Stimulated activated CD4-positive, alpha-beta T cell treated with anti-CD3 and anti-CD28 coated beads, Interleukin-1b, Interleukin-23, amount 100 ng/mL, for 4 hours (primary cell): ENCODE data around the gene FUT8.
"Not testable (repeated sequence)": the region's sequence is repeated elsewhere in the genome, so short reads cannot be mapped to it uniquely, and the experiment has no call there.

Experiments
- DNase-seq, 2 donors: peaks; one replicate each; pipeline ENCODE4 v3.0.0-alpha.2; 2020; ENCODE audit warnings: low read depth in 2 of 2

Gene FUT8

DNA sequence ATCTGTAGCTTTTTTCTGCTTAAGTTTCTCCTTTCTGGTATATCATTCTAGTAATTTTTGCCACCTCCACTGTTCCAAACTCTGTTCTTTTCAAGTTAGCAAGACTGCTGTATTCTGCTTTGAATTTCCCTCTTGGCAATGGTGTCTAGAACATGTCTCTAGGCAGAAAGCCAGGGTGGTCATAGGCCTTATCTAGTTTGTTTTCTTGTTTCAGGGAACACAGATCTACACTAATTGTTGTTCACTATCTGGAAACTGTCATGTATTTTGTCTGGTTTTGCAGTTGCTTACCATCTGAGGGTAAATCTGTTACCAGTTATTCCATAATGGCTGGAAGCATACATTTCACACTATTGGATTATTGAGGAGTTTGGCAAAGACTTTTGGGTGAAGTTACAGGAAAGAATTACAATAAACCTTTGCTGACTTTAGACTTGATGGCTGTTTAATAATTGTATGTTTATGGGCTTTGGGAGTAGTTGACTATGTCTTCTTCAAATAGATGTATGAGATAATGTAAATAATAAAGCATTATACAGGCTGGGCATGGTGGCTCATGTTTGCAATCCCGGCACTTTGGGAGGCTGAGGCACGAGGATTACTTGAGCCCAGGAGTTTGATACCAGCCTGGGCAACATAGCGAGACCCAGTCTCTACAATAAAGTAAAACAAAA is 41.4 kb downstream of the FUT8 start:
- no peak for DNase-seq

DNA sequence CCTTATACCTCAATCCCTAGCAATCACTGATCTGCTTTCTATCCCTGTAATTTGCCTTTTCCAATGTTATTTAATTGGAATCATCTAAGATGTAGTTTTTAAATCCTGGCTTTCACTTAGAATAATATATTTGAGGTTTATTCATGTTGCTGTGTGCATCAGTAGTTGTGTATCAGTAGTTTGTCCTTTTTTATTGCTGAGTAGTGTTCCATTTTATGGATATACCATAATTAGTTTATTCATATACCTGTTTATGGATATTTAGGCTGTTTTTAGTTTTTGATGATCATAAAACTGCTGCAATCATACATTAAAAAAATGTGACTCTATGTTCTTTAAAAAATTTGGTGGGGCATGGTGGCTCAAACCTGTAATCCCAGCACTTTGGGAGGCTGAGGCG is 43.7 kb downstream of the FUT8 start:
- DNase-seq: no peak

- DNase-seq: no peak
Observed at GRCh38 chr14:65461730-65462129, 49.2 kb downstream of the FUT8 start.

DNA sequence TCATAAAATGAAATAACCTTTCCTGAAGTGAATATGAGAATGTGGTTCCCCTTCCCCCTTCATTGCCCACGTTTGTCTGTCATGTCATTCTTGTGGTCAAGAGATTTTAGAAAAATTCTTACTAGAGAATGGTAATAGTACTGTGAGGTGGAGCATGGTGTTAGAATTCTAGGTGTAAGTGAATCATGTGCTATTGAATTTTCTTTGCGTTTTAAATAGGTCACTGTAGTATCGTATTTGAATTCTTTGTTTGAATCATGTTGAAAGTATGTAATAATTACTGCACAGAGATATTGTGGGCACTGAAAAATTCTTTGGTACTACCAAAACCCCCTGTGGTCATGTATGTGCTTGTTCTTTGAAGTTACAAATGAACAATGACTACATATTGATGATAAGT is 49.9 kb downstream of the FUT8 start:
- no peak for DNase-seq

DNA sequence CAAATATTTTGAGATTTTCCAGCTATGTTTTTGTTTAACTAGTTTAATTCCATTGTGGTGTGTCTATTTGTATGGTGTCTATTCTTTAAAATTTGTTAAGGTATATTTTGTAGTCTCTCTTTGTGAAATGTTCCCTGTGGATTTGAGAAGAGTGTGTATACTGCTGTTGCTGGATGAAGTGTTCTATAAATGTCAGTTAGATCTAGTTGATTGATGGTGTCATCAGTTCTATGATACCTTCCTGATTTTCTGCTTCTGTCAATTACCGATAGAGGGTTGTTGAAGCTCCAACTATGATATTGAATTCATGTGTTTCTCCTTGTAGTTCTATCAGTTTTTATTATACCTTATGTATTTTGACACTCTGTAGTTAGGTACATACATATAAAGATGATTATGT is 53.1 kb downstream of the FUT8 start:
- DNase-seq: no peak

GRCh38 chr14:65467926-65468325 is 55.4 kb downstream of the FUT8 start:
- not testable (repeated sequence) for DNase-seq

GRCh38 chr14:65469903-65470302 is 57.4 kb downstream of the FUT8 start:
- no peak for DNase-seq

GRCh38 chr14:65470404-65470880 is 57.9 kb downstream of the FUT8 start:
- no peak for DNase-seq

DNA sequence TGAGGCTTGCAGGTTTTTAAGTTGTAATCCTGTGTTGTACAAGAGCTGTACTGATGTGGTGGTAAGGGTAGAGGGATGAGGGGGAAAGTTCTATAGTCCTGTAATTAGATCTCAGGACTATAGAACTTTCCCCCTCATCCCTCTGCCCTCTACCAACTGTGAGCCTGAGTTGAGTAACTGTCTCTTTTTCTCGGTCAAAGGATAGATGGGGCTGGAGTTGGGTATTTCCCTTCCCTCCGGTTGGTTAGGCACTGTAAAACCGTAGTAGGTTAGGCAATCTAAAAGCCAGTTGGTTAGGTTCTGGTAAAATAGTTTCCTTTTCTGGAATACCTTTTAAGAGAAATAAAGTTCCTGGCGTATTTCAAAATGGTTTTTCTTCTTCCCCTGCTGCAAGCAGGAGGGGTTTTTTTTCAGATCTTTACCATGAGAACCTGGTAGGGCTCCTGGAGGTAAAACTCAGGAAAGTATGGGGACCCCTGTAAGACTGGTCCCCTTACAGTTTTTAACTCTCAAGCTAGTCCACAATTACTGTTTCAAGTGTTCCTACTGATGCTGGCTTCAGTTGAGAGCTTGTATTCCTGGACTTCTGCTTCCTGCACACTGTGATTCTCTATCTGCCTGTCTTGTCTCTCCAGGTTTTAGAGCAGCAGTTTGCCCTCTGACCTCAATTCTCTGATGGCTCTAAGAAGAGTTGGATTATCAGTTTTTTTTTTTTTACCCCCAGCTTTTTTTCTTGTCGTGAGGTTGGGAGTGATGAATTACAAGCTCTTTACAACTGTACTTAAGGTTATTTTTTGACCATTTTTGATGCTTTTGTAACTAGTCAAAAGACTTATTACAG is 58.7 kb downstream of the FUT8 start:
- no peak for DNase-seq

DNA sequence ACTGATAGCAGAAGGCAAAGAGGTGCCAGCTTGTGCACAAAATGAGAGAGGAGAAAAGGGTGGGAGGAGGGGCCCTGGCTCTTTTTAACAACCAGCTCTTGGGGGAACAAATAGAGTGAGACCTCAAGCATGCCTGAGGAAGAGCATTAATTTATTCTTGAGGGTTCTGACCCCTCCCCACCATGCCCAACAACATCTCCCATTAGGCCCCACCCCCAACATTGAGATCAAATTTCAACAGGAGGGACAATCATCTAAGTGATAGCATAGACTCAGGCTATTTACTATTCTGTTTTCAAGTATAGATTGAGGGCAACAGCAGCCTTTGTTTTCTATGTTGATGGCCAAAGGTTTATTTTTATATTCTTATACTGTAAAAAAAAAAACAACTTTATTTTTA is 59.7 kb downstream of the FUT8 start:
- DNase-seq: no peak

GRCh38 chr14:65476273-65476941 is 63.9 kb downstream of the FUT8 start:
- no peak for DNase-seq

- no peak for DNase-seq
Observed at GRCh38 chr14:65476942-65477318, 64.4 kb downstream of the FUT8 start.

DNA sequence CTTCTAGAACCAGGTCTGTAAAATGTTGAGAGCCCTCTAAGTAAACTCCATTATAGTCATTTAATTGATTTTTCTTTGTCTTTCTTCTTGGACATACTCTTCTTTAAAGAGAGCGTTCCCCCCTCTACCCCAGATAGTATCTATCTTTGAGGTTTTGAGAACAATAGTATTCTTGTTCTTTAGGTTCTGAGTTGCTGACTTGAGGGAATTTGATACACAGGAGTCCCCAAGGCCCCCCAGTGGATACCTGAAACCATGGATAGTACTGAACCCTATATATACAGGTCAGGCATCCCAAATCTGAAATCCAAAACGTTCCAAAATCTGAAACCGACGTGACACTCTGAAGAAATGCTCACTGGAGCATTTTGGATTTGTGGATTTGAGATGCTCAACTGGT is 65.5 kb downstream of the FUT8 start:
- no peak for DNase-seq

DNA sequence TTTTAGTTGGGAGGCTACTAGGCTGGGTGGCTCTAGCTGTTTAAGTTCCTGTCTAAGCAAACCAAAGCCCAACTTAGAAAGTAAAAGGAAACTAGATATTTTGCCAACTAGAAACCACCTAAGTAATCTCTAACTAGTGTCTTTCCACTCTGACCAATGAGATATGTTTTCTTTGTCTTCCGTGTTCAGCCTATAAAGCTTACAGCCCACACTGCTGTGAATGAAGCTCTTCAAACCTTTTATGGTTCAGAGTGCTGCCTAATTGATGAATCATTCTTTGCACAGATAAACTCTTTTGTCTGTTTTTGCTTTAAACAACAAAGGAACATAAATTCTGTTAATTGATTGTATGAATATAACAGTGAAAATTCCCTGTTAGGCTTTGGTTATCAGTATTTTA is 66.1 kb downstream of the FUT8 start:
- no peak for DNase-seq

- no peak for DNase-seq
Observed at GRCh38 chr14:65479386-65479785, 66.9 kb downstream of the FUT8 start.

- no peak for DNase-seq
Observed at GRCh38 chr14:65482757-65483438, 70.4 kb downstream of the FUT8 start.

- DNase-seq: no peak
Observed at GRCh38 chr14:65483647-65484046, 71.1 kb downstream of the FUT8 start.

DNA sequence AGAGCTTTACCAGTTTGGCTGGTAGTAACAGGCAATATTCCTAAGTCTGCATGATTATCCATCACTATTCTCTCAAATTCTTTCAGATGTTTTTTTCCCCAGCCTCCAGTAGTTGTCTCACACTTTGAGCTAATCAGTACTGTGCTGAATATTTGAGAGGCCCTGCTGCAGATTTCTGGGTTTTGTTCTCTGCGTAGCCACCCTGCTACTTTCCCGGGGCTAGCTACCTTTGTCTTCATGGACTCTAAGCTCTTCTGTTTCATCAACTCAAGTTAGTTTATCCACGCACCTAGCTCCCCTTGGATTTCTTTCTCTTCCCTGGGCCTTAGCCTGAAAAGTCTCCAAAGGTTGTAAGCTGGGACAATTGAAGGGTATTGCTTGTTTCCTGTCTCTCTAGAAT is 73.0 kb downstream of the FUT8 start:
- DNase-seq: no peak

DNA sequence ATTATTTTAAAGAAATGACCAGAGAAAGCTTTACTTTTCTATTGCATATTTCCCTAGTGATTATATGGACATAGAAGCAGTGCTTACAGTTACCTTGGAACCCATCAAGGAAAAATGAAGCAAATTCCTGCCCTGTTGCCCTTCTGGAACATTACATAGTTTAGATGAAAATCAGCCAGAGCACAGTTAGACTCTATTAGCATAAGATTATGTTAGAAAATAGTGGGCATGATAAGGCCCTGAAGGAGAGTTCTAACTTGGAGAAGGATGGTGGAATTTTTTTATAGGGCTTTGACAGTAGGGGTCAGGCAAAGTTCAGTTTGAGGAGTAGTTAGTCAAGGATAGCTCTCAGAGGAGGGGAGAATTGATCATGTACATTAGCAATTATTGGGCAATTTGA is 74.3 kb downstream of the FUT8 start:
- no peak for DNase-seq

DNA sequence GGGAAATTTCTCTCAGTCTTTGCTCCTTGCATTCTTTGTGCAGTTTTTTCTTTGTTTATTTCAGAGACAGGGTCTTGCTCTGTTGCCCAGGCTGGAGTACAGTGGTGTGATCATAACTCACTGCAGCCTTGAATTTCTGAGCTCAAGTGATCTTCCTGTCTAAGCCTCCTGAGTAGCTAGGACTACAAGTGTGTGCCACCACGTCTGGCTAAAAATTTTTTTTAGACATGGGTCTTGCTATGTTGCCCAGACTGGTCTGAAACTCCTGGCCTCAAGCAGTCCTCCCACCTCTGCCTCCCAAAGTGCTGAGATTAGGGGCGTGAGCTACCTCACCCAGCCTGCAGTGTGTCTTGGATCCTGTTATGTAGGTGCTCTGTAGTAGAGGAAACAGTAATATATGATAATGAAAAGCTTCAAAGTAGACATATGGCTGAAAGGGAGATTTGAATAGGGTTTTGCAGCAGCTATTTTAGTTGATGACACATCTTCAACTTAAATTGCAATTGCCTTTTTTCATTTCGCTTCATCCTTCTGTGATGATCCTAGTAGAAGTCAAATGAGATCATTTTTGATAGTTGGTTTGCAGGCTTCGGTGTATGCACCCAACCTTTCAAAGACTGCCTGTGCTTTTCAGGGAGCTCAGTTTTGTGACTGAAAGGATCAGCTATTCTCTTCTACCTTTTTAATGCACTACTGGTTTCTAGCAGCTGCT is 75.4 kb downstream of the FUT8 start:
- DNase-seq: no peak

GRCh38 chr14:65491274-65491673 is 78.7 kb downstream of the FUT8 start:
- DNase-seq: no peak

- DNase-seq: no peak
Observed at GRCh38 chr14:65492266-65492665, 79.7 kb downstream of the FUT8 start.
